NCI-H2029 (cell line): ENCODE data around the gene UNC79.

Source experiments
- DNase-seq: peaks from one replicate; lab custom pipeline; 2025; lab: John Stamatoyannopoulos, UW

The UNC79 gene

DNA sequence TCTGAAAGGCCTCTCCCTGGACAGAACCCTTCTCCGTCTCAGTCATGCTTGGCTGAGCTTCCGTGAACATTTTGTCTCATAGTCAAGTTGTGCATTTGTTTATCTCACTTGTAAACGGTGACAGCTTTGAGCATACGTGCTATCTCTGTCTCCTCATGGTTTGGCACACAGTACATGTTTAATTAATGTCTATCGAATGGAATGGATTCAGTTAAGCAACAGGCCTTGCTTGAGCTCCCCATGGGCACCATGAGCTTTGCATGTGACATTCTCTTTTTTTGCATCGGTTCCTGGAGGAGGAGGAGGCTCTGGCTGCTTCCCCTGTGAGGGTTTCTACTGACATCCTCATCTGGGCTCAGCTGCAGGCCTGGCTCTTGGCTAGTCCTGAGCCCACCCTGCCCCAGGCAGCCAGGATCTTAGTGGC is 277.6 kb downstream of the UNC79 start:
- no peak for DNase-seq

GRCh38 chr14:93708800-93709199 is 278.1 kb downstream of the UNC79 start:
- no peak for DNase-seq

GRCh38 chr14:93709249-93709648 is 278.5 kb downstream of the UNC79 start:
- no peak for DNase-seq

DNA sequence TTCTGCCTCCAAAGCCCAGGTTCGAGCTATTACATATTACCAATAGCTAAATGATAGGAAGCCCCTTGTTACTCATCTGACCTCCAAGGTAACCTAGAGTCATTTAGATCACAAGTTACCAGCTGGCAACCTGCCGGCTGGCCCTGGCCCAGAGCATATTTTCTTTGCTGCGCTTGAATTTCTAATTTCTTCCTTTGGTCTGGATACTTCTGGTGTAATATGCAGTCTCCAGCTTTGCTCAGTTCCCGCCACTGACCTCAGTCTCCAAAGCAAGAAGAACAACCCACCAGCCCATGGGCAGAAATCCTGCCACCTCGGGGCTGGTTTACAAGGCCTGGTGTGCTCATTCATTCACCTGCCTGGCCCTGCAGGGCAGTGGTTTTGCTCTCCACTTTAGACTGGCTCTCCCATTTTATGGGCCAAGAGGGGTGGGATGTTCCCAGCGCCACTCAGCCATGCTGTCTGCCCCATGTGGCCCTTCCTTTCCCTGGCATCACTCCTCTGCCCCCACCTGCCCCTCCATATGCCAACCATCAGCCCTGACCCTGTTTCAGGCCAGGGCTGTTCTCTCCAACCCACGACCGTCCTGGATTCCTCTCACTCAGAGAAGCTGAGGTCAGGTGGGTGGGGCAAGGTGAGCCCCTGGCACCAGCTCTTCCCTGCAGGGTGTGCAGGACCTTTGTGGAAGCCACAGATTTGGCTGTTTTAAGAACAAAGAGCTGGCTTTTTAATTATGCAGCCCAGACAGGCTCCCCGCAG is 281.5 kb downstream of the UNC79 start:
- DNase-seq: no peak

DNA sequence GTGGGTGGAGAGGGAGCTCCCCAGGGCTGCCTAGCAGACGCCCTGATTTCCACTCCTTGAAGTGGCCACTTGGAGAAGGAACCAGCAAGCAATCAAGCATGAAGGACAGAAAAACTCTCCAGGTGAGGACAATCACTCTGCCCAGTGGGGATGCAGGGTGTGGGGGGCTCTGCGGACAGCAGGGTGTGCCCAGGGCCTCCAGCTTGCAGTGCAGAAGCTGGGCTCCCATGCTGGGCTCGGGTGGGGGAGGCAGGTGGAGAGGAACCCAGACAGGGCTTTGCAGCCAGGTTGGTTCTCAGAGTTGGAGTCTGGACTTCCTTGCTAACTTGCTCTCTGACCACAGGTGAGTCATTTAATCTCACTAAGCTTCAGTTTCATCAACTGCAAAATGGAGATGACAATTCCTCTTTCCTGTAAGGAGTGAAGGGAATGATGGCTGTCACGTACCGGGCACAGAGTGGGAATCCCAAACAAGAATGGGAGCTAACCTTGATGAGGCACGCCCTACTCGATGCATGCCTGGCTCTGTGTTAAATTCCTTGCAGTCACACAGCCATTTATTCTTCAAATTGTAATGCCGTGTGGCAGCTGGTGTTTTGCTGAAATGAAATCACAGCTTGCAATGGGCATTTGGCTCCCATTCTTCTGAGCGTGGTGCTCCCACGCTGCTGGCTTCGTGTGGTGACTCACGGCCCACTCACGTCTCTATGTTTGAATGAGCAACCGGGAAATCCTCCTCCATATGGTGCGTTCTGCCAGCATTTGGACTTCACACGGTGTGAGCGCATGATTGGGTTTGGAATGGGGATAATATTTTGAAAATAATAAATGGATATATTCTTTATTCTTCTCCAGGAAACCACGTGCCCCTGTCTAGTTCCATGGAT is 282.3 kb downstream of the UNC79 start:
- DNase-seq: no peak

- no peak for DNase-seq
These were observed 283.1 kb downstream of the UNC79 start for GRCh38 chr14:93713726-93714405.

- no peak for DNase-seq
These were observed 283.9 kb downstream of the UNC79 start for GRCh38 chr14:93714605-93715004.

DNA sequence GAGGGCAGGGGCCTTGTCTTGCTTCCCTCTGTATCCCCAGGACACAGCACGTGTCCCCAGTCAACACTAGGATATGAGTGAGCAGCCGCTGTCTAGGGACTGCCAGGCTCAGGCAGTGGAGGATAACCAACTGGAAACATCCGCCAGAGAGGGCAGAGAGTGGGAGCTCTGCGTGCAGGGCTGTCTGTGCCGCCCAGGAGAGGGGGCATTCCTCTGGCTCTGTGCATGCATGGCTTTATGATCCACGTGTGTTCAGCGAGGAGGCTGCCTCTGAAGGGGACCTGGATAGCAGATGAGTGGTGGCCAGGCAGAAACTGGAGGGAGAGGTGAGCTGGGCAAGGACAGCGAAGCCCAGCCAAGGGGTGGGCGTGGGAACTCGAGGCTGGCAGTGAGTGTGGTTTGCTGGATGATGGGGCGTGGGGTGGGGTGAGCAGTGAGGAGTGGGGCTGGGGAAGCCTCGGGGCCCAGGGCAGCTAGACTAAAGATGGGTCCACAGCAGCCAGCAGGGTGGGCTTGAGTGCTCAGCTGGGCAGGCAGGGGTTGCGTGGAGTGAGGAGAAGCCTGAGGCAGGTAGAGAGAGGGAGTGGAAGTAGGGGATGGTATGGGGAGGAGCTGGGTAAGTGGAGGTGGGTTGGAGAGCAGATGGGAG is 284.7 kb downstream of the UNC79 start:
- no peak for DNase-seq

DNA sequence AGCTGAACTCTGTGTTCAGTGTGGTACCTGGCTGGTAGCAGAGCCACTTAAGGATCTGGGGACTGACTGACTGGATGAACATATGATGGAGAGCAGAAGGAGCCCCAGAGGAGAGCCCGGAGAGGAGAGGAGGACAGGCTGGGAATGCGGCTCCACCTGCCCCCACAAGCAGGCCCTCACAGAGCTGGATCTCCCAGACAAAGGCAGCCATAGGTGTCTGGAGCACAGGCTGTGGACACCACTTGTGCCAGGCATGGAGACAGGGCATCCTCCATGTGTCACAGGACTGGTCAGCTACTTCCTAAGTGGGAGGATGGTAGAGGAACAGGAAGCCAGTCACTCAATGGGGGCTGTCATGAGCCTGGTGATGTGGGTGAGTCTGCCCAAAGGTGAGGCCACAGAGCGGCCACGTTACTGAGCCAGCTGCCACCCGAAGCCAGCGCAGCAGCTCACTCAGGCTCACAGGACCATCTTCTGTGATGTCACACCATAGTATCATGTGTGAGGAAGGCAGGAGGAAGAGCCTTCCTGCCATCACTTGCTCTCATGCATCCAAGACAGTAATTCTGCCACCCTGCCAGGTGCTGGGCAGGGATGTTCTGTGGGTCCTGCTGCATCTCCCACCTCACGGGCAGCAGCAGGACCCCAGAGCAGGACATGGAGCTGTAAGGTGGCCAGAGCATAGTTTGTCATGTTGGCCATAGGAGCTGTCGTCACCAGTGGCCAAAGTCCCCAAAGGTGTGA is 285.4 kb downstream of the UNC79 start:
- no peak for DNase-seq

DNA sequence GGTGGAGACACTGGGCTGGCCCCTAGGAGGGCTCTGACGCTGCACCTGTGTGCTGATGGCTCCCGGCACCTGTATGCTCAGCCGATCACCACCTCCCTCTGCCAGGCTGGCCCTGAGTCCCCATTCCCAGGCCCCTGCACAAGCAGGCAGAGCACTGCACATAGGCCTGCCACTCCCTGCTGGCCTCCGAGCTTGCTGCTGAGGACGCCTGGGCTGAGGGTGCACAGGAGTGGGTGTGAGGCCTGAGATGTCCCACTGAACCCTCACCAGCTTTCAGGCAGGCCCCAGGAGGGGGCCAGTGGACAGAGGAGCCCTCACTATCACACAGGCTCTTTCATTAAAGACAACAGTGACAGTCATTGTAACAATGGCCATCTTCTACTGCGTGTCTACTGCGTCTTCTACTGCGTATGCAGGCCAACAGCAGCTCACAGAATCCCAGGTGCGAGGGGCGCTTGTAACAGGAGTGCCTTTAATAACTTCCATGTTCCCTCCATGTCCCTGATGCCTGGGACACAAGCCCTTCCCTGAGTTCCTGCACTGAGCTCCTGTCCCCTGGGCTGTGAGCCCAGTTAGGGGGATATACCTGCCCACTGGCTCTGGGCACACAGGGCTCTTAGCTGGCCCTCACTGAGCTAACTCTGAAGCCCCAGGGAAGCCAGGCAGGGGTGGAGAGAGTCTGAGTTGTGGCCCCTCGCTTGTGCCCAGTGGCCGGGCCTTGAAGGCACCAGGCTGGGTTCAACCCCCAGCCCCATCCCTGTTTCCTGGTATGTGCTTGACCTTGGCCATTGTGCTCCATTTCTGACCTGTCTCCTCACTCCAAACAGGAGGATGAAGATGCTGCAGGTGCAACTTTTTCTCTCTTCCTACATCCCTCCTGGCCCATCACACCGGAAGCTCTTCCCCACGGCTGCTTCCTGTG is 286.3 kb downstream of the UNC79 start:
- no peak for DNase-seq

DNA sequence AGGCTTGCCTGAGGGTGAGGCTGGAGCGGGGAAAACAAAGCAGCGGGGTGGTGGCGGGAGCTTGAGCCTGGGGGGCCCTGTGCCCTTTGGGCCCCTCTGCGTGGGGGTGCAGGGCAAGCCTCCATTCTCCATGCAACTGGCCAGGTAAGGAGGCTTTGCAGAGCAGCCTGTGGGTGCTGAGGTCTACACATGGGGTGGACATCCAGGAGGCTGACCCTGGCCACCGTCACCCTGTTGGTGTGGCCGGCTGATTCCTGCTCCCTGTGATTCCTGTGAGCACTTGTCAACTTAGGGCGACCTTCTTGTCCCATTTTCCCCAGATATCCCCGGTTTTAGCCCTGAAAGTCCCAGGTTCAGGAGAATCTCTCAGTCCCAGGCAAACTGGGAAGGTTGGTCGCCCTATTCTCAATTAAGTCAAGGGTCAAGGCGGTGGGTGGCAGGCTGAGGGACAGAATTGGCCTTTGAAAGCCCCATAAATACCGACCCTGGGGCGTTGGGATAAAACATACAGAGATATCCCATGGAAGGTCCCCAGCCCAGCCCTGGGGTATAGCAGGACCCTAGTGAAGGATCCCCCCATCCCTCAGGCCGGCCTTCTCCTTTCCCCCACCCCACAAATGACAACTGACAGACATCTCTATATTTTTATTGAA is 287.1 kb downstream of the UNC79 start:
- DNase-seq: no peak

DNA sequence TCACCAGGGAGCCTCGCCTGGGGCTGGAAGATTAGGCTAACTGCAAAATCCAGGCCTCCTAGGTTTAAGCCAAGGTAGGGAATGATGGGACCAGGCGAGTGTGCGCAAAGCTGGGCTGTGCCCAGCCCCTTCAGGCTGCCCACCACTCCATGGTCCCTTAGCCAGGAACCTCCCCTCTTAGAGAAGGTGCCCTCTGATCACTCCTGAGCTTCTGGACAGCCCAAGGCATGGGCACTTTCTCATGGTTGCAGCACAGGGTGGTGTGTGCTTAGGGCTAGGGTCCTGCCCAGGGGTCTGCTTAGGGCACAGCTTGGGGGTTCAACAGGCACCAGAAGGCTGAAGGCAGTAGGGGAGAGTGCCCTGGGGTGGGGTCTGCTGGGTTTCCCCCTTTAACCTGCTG is 288.5 kb downstream of the UNC79 start:
- DNase-seq: no peak

DNA sequence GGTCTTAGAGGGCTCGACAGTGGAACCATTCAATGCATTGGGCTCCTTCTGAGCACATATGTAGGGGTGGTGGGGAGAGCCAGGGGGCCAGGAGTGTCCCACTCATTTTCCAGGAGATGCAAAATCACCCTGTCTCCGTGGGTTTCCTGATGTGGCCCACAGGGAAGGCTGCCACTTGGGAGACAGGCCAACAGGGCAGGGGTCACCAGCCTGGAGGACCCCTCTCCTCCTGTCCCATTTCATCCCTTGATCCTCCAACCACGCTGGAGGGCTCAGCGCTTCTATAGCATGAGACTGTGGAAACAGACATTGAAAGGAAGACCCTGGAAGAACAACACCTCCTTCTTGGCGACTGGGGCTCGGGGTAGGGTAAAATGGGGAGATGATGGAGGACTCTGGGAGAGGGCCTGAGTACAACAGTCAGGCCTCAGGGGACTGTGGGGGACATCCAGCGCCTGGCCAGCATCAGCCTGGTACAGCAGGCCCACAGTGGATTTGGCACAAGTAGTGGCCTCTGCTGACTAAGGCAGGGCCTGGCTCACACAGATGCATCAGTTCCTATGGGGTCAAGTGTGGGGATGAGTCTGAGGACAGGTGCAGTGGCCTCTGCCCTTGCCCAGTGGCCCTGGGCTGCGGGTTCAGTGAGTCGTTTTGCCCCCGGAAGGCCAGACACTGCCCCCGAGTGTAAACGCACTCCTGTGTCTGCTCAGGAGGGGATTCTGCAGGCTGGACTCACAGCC is 289.5 kb downstream of the UNC79 start:
- no peak for DNase-seq

DNA sequence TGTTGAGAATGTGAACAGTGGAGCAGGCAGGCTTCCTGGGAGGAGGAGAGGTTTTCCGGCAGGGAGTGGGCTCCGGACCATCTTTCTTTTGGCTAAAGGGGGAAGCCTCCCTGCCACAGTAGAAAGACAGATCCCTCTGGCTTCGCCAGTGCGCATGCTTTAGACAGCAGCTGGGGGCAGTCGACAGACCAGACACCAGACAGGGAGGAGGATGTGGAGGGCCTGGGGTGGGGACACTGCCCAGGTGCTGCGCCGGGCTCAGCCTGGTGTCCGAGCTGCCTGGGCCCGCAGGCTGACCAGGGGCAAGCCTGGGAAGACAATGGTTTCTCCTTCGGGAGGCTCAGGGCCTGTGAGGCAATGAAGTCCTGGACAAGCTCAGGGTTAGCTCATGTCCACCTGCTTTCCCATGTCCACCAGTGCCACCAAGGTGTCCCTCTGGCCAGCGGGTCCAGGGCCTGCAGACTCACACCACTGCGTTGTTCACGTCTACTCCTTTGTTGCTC is 290.3 kb downstream of the UNC79 start:
- DNase-seq: no peak

DNA sequence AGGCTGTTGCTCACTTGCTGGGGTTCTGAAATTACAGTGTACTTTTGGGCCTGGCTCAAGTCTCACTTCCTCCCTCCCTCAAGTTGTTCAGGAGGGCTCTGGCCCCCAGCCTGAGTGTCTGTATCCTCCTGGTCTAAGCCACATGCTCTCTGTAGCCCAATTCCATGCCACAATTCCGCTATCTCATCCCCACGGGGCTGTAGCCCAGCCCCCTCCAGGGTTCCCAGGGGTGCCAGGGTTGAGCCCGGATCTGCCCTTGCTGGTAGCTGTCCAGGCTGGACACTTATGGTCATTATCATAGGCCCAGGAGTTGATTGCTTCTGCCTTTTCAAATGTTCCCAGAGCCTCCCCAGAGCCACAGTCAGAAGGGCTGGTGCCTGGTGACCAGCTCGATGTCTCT is 292.3 kb downstream of the UNC79 start:
- no peak for DNase-seq

DNA sequence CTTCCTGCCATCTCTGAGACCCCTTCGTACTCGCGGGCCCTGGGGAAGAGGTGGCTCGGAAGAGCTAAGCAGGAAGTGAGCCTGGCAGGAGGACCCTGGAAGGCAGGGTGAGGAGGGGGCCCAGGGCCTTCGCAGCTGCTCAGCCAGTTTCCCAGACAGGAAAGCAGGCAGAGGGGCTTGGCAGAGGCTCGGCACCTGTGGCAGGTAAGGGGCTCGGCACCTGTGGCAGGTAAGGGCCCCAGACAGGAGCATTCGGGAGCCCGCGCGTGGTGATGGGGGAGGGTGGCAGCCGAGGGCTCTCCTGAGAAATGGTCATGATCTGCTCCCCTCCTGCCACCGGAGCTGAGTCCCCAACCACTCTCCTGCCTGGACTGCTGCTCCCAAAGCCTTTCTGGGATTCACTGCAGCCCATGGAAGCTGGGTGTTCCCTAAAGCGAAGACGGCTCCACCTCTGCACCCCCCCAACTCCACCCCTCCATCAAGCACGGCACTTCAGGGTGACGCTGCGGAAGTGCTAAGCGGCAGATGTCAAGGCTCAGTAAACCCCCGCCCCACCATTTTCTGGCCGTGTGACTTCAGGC is 294.4 kb downstream of the UNC79 start:
- no peak for DNase-seq

DNA sequence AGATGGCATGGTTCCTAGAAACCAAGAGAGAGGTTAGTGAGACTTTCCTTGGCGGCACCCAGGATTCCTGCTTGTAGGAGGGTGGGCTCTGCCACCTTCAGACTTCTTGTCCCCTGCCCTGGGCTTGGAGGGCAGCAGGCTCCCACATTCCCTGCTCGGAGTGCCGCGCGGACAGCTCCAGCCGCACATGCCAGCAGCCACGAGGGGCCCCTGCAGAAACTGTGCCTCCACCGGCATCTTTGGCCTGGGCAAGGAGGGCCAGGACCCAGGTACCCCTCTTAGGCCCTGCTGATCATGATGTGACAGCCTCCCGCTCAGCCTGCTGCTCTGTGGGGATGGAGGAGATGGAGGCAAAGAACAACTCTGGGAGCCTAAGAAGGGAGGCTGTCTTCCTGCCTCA is 295.3 kb downstream of the UNC79 start:
- DNase-seq: no peak

DNA sequence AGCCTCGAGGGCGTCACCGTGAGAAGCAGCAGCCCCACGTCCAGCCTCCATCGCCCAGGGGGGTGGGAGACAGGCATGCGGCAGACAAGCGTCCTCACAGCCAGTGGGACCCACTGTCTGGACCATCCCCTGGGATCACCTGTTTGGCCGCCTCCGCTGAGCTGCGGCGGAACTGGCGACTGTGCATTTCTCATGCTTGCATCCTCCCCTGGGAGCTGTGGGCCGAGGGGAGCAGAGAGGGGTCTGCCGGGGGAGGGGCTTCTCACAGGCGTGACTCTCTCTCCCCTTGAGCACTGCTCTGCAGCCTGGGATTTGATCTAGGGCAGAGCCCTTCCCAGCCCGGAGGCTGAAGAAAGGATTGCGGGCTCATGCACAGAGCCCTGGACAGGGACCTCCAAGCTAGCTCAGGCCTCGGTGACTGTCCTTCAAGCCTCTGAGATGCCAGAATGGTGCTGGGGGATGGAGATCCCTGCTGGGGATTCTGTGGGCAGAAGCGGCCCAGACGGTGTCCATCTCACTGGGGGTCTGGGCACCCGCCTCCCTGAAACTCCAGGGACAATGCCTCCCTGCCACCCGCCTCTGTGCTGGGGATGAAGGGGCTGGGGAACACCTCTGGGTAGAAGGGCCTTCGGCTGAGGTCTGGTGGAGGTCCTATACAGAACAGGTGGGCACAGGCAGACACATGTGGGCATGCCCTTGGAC is 296.5 kb downstream of the UNC79 start:
- no peak for DNase-seq
